ENCODE measurements around the gene JAML.

Gene JAML

DNA sequence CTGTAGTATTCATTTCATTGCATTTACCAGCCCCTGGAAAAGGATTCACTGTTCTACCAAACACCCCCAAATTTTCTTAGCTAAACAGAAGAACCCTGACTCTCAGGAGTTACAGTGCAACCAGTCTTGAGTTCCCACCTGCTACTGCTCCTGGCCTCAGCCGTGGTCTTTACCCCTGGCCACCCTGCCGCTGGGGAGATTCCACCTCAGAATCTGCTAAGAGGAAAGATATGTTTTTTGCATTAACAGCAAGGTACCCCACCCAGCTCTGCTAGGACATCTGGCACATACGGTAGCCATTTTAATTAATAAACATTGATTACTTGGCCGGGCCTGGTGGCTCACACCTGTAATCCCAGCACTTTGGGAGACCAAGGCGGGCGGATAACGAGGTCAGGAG is 9.0 kb downstream of the JAML start:
- DNase-seq (ENCODE audit: low read depth): no peak

DNA sequence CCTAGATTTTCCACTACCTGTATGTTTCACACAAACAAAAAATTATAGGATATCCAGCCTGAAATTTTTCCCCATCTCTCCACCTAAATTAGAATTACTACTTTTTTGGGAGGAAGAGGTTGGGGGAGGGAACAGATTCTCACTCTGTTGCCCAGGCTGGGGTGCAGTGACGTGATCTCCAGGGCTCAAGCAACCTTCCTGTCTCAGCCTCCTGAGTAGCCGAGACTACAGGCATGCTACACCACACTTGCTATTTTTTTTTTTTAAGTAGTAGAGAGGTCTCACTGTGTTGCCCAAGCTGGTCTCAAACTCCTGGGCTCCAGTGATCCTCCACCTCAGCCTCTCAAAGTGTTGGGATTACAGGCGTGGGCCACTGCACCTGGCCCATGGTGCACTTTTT is 9.5 kb downstream of the JAML start:
- DNase-seq (ENCODE audit: low read depth): no peak

DNA sequence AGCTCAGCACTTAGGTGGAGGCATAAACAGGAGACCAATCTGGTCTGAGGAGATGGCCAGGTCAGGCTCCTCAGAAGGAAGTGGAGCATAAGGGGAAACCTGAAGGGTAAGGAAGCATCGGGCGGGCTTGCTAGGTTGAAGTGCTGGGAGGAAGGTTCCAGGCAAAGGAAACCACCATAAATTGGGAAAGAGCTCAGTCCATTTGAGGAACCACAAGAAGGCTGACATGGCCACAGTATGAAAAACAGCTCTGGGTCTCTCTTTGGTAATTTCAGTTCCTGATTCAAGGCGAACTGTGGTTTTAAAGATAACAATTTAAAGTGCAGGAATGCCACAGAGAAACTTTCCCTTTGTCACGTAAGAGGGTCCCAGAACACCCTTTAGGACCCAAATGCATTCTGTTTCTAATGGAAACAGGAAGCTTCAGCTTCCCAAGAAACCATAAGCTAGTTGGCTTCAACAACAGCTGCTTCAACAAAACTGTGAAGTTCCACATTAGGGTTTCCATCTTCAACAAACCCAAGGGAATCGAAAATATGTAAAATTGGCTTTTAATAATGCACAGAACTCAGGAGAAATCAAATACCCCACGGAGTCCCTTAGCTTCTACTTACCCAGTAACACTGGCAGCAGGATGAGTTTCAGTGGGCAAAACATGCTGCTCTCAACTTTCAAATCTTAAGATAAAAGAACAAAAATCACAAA is 10.4 kb downstream of the JAML start:
- DNase-seq (ENCODE audit: low read depth): no peak

DNA sequence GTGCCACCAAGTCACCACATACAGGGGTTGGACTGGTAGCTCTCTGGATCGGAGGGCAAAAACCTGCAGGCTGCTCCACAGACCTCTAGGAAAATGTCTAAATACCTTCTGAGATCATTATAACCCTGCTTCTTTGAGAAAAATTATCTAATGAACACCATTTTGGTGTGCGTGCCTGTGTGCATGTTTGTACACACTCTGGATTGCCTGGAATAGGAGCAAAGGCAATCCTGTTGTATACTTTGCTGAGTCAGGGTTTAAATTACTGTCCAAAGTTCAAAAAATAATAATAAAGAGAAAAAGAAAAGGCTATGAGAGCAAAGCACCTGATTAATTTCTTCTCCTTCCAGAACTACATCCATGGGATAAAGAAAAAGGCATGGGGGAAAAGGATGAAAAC is 11.0 kb downstream of the JAML start:
- no peak for DNase-seq (ENCODE audit: low read depth)

DNA sequence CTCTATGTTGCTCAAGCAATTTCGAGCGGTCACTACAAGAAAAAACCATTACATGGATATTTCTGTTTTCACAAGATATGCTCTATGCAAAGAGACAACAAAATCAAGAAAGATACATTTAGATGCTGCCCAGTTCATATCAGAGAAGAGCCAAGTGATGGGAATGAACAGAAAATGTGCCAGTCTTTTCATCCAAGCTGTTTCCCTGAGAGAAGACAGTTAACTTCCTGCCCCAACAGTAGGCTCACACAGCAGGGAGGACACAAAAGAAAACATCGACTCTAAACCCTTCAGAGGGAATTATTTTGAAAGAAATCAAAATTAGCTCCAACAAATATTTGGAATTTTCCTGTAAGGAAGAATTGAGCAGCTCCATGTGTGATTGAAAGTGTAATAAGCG is 11.6 kb downstream of the JAML start:
- DNase-seq (ENCODE audit: low read depth): no peak

DNA sequence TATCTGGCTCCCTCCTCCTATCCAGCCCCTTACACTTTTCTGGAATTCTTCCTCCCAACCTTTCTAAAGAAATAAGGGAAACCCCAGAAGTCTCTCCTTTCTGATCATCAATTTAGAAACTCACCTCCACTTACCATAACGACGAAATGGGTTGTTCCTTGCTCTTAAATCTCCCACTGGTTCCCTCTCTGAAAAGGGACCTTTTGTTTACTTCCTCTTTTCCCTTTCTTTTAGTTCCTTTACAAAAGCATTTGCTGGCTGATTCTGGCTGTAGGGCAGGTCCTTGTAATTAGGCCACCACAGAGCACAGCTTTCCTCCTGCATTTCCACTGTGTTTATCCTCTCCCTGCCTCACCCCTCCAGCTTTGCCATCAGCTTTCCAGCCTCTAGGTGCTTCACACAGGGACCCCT is 12.0 kb downstream of the JAML start:
- no peak for DNase-seq (ENCODE audit: low read depth)

DNA sequence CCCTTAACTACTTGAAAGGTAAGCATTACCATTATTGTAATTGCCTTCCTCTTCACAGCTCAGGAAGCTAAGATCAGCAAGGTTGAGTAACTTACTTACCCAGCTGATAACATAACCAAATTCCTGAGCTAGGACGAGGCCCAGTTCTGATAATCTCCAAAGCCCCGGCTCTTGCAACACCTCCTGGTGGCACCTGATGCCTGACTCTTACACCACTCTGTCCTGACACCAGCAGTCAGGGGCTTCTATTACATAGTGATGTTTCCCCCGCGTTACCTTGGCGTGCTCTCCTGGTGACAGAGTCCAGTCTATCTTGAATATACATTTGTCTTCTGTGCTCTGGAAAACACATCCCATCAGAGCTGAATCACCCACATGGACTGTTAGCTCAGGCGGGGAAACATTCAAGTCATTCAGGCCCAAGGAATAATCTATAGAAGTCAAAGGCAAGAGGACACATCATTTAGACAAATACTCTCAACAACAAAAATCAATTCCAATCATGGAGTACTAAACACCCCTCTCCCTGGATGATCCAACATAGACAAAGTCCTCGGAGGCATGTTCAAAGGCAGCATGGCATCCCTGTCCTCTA is 12.6 kb downstream of the JAML start:
- no peak for DNase-seq (ENCODE audit: low read depth)

DNA sequence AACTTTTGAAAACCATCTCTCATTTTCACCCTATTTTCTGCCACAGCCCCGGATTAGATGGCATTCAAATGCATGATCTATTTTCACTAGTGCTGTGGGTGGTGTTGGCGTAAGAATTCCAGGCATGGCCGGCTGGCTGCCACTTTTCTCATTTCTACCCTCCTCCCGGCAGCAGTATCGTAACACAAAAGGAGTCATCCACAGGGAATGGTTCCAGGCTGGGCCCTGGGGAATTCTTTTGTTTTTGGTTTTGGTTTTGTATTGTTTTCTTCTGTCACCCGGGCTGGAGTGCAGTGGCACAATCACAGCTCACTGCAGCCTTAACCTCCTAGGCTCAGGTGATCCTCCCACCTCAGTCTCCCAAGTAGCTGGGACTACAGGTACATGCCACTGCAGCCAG is 13.8 kb downstream of the JAML start:
- no peak for DNase-seq (ENCODE audit: low read depth)

DNA sequence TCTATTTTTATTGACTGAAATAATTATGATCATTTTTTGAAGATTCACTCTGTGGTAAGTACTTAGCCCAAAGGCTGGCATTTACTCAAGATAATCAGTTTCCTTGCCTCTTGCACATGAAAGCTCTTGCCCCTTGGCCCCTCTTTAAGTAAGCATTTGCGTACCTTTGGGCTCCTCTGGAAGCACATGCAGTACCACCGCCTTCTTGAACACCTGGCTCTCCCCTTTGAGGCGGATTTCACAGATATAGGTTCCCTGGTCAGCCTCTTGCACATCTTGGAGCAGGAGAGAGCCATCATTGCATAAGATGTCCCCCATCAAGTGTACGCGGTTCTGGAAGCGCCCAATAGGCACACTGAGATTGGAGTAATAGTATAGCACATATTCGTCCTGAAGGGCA is 14.5 kb downstream of the JAML start:
- DNase-seq (ENCODE audit: low read depth): no peak

DNA sequence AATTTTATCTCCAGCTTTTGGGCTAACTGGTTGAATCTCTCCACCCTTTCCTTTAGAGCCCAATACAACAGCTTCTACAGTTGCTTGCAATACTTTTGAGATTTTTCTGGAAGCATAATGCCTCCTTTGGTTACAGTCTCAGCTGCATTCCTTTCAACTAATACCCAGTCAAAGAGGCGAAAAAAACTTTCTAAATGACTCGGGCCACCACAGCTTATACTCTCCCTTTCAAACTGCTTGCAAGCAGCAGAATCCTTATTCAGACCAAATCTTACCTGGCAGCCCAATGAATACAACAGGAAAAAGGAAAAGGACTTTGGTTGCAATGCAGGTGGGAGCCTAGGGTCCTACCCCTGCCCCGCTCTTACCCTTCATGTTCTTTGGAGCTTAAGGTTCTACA is 15.8 kb downstream of the JAML start:
- DNase-seq (ENCODE audit: low read depth): no peak

DNA sequence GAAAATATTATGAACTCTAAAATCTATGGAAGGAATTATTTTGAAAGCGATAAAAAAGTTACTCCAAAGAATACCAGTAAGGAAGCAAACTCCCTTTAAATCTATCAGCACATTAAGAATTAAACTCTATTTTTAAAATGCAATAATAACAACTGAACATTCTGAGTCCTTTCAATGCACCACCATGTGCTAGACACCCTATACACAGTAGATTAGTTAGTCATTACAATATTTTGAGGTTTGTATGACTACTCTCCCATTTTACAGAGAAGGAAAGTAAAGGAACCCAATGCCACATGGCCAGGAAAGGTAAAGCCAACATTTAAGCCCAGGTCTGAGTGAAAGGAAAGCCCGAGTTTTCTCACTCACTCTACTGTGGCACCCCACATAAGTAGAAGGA is 17.7 kb downstream of the JAML start:
- no peak for DNase-seq (ENCODE audit: low read depth)

DNA sequence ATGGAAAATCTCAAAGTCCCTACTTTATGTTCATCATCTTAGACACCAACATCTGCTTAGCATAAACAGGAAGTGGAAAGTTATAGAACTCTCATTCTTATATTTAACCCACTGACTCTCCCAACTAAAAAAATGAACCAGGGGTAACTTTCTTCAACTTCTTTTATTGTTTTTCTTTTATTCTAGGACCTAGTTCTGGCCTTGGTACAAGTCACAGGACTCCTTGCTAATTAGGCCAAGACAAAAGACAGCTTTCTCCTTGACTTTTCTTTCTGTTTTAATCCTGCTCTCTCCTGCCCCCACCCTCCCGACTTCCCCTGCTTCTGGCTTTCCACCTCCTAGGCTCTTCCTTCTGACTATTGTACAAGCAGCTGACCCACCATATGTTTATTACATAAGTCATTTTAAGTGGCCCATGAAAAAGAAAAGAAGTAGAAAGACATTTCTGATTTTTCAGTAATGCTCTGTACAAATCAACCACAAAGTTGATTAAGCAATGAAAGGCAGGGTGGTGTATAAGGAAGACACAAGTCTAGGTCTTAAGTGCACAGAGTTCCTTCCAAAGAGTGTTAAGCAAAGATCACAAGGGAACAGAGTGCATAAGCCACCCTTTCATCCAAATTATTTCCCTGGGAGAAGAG is 18.3 kb downstream of the JAML start:
- DNase-seq (ENCODE audit: low read depth): no peak

DNA sequence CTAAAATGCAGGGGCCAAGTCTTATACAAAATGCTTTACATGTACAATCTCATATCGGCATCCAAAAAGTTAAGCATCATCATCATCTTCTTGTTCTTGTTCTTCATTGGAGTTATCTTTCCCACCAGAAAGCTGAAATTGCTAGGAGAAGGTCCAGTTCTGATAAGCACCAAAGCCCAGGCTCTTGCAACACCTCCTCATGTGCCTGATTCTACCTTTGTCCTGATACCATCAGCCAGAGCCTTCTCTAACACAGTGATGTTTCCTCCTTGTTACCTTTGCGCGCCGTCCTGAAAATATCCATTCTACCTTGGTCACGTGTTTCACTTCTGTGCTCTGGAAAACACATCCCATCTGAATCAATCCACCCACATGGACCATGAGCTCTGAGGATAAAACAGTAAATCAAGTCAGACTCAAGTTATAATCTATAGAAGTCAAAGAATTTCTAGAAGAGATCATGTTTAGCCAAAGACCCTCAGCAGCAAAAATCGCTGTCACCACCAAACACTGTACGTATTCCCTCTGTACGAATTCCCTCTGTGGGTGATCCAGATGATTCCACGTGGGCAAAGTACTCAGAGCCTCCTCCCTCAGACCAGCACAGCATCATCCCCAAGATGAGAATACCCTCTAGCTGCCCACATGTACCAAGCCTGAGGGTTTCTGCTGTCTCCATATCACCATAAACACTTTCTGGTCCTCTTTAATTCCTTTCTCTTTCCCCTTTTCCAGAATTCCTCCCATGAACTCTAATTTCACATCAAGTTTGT is 19.0 kb downstream of the JAML start:
- DNase-seq (ENCODE audit: low read depth): no peak

DNA sequence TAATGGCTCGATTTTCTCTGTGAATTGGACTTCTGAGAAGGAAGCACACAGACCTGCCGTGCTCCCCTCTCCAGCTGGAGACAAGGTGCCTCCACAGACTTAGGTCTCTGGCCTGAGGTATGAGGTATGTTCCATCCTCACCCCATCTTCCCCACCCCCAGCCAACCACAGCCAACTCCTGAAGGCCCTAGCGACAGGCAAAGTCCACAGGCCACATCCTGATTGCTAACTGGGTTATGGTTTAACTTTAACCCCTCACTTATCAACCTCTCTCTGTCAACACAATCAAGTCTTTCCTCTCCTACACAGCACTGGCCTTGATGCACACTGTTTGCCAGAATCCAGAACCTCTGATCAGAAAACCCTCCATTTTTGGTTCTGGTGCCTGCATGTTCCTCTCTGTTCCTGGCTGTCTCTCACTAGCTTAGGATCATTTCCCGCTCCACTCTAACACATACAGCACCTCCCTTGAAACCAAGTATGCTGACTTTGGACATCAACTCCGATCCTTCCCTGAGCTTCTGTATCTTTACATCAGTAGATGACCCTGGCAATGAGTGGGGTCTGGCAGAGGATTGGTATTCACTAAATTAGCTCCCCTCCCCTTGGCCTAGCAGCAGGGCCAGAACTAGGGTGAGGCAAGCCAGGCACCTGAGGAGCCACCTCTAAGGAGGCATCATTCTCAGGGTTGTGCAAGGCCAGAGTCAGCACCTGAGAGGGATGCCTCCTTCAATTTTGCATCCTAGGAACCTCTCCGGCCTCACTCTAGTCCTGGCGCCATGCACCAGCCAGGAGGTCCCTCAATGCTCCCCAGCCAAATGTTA is 22.0 kb downstream of the JAML start:
- peak; percentile 40 for DNase-seq (ENCODE audit: low read depth)

DNA sequence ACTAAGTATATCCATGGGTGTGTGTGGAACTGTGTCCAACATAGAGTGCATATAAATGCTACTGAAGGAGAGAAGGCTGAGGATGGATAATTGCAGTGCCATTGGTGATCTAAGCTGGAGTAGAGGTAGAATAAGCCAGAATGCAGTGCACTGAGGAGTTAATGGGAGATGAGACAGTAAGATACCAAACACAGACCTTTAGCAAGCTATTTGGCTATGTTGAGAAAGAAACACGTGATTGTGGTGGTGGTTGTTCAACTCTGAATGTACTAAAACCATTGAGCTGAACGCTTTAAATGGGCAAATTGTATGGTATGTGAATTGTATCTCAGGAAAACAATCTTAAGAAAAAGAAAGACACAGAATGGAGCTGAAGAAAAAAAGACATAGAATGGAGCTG is 22.8 kb downstream of the JAML start:
- DNase-seq (ENCODE audit: low read depth): no peak

DNA sequence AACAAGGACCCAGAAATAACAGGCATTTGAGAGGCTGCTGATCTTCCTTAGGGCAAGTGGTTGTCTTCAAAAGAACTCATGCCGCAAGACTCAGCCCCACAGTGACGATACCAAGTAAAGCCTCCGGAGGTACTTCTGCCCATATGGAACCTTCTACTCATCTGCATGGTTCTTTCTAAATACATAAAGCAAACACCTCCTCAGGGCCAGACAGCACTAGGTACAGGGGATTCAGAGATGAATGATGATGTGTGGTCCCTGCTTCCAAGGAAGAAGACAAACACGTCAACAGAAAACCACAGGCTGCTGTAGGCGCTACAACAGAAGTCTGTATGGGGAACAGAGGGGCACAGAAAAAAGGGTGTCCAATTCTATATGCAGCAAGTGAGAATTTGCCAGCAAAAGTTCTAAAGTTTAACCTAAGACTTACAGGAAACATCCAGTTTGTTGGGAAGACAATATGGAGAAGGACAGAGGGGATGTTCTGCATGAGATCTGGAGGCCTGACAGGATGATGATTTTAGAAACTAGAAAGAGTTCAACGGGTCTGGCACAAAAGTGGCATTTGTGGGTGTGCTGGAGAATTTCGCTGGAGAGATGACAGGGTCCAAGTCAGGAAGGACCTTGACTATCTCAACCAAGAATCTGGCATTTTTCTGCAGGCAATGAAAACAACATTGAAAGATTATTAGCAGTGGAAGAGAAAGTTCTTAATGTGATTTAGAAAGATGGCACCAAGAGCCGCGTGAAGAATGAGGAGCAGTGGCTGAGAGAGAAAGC is 23.7 kb downstream of the JAML start:
- DNase-seq (ENCODE audit: low read depth): no peak

DNA sequence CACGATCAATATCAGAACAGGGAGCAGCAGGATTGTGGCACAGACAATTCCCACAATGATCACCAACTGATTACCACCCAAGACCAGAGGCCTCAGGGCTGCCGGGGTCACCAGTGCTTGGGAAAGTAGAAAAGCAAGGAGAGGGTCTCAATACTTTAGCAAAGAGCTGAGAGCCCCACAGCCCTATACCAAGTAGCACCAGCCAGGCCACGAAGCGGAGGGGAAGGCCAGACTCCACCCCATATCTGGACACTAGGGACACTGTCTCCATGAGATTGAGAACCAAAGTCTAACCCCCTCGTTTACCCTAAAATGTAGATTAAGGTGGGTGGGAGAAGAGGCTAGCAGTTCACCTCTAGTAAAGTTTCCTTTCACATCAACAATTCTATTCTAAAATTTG is 24.3 kb downstream of the JAML start:
- no peak for DNase-seq (ENCODE audit: low read depth)

DNA sequence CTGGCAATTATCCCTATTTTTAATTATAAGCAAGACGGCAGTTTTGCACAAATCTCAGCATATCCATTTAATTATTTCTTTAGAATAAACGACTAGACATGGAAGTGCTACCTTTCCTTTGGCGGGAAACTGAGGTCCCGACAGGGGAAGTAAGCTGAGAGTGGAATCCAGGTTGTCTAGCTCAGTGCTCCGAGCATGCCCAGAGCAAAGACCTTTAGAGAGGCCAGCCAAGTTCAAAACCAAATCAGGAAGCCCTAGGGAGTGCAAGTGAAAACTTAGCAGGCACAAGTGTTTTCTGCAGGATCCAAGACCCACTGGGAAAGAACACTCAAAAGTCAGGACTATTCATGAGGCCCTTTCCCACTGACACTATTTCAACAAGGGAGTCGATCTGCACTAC is 25.7 kb downstream of the JAML start:
- DNase-seq (ENCODE audit: low read depth): no peak

DNA sequence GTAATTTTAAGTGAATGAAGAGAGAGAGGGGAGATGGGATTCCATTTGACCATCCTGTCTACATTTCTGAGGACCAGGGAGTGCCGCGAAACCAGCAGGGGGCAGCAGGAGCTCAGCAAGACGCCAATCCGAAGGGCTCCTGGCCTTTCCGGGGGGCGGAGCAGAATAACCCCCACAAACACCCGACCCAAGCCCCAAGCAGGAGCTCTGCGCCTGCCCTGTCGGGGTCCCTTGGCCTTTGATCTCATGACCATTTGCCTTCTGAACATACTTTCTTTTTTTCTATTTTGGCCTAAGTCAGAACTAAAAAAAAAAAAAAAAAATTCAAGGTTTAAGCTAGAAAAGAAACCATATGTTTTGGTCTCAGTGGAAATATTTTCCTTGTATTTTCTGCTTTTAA is 26.4 kb downstream of the JAML start:
- peak; percentile 77 for DNase-seq (ENCODE audit: low read depth)

DNA sequence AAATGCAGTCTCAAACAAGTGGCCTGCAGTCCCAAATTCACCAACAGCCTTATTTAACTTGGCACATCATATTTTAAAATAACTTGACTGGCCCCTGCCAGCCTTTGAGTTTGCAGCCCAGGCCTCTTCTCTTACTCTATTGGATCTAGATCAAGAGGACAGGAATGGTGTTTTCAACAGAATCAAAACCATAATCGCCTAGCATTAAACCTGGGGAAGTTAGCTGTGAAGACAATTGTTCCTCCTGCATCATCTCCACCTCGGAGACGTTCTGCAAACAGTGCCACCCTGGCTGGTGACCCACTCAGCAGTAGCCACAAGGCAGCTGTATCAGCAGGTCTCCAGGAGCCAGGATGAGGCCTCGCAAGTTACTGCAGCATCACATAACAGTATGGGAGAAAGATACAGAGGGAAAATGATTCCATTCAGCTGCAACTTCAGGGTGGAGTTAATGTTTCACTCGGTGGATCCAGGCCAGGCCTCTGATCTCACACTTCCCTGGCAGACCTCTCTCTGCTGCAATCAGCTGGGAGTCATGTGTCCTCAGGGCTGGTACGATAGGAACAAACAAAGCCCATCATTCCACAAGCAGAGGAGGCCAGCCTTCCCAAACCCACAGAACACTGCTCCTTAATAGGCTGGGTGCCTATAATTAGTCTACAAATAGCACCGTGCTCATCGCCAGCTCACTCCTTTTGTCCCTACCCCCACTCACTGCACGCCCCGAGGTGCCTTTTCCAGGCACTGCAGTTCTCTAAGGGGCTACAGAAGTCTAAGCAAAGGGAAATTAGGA is 29.8 kb downstream of the JAML start:
- no peak for DNase-seq (ENCODE audit: low read depth)

All from stimulated activated CD8-positive, alpha-beta memory T cell treated with anti-CD3 and anti-CD28 coated beads, Interleukin-12 subunit alpha, Interleukin-12 subunit beta, amount 100 ng/mL, for 1 hour (primary cell).